PFSK-1 (cell line): ENCODE results near the gene IL7R.

Experiments used
- FOXP2 ChIP-seq: optimal IDR thresholded peaks from 2 replicates; pipeline ENCODE3; 2011; ENCODE audit warnings: borderline replicate concordance, control low read depth, inconsistent platforms; ENCODE audit not compliant: insufficient read depth; ENCODE audit errors: extremely low read length, extremely low read depth
- POLR2AphosphoS5 ChIP-seq: IDR thresholded peaks from 2 replicates; pipeline ENCODE4 v1.6.1; 2012; ENCODE audit warnings: low read depth, mild to moderate bottlenecking, control low read depth, low read length, moderate library complexity
- SIN3A ChIP-seq: IDR thresholded peaks from 2 replicates; pipeline ENCODE4 v1.6.1; 2012; ENCODE audit warnings: mild to moderate bottlenecking, low read length, moderate library complexity, borderline replicate concordance; ENCODE audit not compliant: insufficient read depth

- TF ChIP-seq SIN3A (no peak), POLR2AphosphoS5 (no peak), FOXP2 (no peak)
These were observed 45.5 kb upstream of the IL7R start for GRCh38 chr5:35811108-35811741.
